HG03342 (cell line): Measurements from ENCODE around the gene MTA2.

Experiments used
- ATAC-seq: cut with Tn5 transposase; IDR thresholded peaks from one replicate; pipeline ENCODE4 v1.9.1; 2021; ENCODE audit warnings: mild to moderate bottlenecking, moderate library complexity; ENCODE audit not compliant: unreplicated experiment

The MTA2 gene

GRCh38 chr11:62547691-62548281 is 53.9 kb downstream of the MTA2 start:
- ATAC-seq, result no peak

GRCh38 chr11:62546929-62547625 is 54.6 kb downstream of the MTA2 start:
- no peak for ATAC-seq

GRCh38 chr11:62546244-62546928 is 55.3 kb downstream of the MTA2 start, which contains the start of gene AHNAK:
AHNAK (minus strand) TSS chr11:62546806; CDS start chr11:62536098, 10,708 bp downstream.
- ATAC-seq, result peak; percentile 37

- ATAC-seq, result no peak
Observed at GRCh38 chr11:62545437-62546243, 56.0 kb downstream of the MTA2 start.

DNA sequence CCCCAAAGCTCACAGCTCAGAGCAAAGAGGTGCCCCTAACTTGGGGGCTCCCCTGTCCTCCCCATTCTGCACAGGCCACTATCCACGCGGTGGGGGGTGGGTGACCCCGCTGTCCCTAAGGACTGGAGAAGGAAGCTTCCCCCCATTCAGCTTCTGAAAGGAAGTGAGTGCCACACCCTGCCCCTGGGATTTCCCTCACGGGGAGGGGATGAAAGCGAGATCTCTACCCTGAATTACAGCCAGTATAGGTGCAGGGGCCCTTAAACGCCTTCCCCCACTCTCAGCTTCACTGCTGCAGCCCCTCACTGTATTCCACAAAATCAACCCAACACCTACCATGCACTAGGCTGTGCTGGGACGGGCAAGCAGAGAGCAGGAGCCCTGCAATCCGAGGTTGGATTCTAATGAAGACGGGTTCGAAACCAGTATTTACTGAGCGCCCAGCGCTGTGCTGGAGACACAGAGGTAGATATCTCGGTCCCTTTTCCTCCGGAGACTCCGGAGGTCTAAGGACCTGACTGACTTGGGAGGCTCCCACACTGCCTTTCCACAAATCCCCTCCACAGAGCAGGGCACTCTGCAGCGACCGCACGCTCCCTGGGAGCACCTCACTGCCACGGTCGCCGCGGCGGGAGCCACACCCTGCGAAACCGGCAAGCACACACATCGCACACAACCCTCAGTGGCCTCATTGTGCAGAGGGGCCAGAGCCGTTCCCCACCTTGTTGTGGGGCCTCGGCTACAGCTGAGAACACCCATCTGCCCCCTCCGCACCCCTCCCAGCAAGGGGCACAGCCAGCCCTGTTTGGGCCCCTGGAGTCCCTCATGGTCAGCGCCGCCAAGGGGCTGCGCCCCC is 56.9 kb downstream of the MTA2 start:
- no peak for ATAC-seq

DNA sequence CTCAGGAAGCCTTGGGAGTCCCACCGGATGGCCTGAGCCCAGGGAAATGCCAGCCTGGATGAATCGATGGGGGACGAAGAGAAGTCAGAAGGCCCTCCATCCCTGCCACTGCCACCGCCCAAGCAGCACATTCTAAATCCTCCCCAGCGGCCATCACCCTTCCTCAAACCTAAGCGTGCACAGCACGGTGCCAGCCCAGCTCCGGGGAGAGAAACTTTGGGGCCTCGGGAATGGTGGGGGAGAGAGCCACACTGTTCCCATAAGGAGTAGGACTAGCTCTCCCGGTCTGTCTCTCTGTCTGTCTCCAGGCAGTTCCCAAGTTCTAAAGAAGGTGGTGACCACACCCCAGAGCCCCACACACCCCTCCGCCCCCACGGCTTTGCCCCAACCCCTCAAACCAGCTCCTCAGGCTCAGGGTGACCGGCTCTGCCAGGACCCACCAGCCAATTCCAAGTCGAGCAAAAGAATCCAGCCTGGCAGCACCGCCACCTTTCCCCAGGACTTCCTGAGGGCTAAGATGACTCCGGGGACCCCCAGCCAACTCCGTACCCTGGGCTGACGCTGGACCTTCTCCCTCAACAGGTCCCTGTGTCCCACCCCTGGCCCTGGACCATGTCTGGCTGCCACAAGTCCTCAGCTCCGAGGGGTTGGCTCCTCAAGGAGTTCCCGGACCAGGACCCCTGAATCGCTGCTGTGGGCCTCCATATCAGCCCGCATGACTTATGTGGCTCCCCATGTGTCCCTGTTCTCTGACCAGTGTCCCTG is 57.8 kb downstream of the MTA2 start:
- ATAC-seq, result no peak
